SHP77 treated with DMSO at 0.1 percent for 48 hours (cell line): Measurements from ENCODE around the gene CCSER1.
"Not testable (repeated sequence)": the region's sequence is repeated elsewhere in the genome, so short reads cannot be mapped to it uniquely, and the experiment has no call there.

Experiments used
- DNase-seq: peaks from one replicate; lab custom pipeline; 2025; lab: John Stamatoyannopoulos, UW

The CCSER1 gene

DNA sequence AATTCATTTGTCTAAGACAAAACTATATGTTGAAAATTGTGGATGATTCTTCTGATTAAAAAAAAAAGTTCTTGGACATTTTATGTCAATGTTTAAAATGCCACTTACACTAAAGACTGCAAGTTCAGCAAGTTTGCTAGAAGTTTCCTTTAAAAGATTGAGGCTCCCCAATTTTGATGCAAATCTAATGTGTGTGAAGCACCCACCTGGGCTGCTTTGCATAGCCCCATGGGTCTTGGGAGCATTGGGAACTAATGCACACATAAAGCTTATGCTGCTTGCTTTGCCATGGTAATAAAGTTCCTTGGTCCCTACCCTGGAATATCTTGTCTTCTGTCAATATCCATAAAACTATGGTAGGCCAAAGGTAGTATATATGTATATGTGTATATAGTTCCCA is 1450.7 kb downstream of the CCSER1 start:
- DNase-seq = no peak

DNA sequence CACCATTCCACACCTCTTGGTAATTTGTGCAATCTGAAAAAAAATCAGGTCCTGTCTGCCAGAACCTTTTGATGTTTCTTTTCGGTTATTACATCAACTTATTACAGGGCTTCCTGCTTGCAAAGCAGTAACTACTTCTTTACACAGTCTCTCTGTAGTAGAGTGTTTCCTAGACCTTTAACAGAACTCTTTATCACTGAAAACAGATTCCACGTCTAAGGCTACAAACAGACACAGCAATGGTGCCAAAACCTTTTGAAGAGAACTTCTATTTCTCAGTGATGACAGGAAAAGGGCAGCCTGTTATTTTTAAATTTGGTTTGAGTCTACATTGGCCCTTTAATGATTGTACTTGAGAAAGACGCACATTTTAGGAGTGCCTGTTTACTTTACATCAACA is 1463.1 kb downstream of the CCSER1 start:
- no peak for DNase-seq

DNA sequence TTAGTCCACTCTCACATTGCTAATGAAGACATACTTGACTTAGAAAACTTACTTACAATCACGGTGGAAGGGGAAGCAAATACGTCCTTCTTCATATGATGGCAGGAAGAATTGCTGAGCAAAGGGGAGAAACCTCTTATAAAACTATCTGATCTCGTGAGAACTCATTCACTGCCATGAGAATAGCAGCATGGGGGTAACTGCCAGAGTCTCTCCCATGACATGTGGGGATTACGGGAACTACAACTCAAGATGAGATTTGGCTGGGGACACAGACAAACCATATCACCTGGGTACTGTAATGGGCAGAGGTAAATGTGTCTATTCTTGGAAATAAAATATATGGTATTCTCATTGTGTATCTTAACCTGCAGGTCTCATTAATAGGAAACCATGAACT is 1464.9 kb downstream of the CCSER1 start:
- DNase-seq = no peak

DNA sequence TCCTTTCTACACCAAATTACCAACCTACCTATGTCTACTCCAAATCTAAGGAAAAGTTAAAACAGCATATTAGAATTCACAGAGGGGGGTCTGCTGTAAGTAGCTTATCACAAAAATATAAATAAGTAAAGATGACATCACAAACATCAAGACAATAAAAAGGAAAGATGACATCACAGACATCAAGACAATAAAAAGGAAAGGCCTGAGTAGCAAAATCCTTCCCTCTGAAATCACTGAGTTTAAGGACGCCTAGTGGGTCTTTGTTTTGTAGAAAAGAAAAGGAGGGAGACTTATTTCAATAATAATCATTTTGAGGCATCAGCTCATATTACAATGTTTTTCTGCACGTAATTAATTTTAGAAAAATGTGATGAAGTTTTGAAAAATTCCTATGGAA is 1469.5 kb downstream of the CCSER1 start:
- no peak for DNase-seq

DNA sequence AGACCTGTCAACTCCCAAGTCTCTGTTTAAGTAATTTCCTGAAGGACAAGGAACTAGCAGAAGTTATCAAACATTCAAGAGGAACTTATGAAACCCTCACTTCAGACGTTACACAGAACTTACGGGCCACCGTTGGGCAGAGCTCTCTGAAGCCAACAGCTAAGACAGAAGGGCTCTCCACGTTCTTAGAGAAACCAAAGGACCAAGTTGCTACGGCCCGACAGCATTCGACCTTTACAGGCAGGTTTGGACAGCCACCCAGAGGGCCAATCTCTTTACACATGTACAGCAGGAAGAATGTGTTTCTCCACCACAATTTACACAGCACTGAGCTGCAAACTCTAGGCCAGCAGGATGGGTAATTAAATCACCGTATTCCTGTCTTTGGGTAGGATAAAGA is 1471.5 kb downstream of the CCSER1 start:
- no peak for DNase-seq

DNA sequence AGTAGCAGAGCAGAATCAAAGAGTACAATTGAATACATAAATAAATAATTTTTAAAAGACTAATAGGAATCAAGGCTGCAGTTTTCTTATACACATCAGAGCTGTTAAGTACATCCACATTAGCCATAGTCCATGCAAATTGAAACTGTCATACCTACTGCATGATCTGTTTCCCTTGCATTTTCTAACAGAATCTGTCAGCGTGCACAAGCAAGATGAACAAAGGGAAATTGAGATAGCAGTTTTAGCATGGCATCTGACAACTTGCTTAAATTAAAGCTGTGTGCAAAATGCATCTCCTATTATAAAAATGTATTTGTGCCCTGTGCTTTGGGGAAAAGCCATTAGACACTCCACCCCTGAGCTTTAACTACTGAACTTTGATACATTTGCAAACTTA is 1473.1 kb downstream of the CCSER1 start:
- no peak for DNase-seq

DNA sequence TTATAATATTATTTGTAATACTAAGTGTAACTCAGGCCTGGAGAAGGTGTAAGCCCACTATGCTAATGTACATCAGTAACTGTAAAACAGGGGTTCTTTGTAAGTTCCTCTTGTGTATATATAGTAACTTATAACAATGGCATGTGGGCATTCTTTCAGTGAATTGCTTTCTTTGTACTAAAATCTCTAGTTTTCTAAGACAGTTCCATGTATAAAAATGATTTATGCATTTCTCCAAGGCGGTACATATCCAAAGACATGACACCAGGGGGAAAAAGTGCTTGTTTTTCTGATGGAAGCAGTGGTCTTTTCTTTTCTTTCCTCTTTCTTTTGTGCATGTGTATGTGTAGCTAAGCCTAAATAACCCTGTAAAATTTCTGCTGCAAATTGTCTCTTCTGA is 1474.2 kb downstream of the CCSER1 start:
- no peak for DNase-seq

DNA sequence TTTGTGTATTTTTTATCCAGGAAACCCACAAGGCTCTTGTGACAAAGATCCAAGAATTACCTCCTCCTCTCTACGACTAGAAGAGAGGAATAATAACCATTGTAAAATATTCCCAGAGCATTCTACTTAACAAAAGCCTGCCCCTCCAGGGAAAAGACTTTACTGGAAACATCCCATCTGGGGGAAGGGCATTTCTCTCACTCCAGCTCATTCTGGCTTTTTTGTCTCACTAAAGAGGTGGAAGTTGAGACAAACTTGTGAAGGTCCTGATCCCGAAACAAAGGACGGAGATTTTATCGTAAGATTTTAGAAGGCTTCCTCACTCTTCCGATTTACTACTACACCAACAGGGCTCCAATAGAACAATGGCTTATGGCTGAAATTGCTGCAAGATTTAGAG is 1484.6 kb downstream of the CCSER1 start:
- no peak for DNase-seq

DNA sequence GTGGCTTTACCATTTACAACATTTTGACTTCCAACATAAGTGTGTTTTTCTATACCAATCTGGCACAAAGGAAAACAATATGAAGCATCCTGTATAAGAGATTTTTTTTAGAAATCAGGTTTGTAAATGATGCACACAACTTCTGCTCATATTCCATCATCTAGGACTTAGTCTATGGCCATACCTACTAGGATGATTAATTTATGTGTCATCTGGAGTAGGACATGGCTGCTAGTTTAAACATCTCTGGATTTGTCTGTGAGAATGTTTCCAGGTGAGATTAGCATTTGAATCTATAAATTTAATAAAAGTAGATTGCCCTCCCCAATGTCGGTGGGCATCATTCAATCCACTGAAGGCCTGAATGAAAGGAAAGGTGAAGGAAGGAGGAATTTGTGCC is 1493.8 kb downstream of the CCSER1 start:
- DNase-seq = no peak

DNA sequence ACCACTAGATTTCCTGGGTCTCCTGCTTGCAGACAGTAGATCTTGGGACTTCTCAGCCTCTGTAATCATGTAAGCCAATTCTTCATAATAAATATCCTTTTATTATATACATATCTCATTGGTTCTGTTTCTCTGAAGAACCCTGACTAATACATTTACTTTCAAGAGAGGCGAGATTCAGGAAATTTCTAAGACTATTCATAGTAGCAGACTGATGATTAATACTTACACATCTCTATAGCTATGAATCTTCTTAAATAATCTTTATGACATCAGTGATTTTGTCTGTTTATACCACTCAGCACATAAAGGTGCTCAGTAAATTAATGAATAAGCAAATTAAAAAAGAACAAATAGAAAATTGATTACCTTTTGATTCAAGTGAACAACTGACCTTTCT is 1494.3 kb downstream of the CCSER1 start:
- no peak for DNase-seq

DNA sequence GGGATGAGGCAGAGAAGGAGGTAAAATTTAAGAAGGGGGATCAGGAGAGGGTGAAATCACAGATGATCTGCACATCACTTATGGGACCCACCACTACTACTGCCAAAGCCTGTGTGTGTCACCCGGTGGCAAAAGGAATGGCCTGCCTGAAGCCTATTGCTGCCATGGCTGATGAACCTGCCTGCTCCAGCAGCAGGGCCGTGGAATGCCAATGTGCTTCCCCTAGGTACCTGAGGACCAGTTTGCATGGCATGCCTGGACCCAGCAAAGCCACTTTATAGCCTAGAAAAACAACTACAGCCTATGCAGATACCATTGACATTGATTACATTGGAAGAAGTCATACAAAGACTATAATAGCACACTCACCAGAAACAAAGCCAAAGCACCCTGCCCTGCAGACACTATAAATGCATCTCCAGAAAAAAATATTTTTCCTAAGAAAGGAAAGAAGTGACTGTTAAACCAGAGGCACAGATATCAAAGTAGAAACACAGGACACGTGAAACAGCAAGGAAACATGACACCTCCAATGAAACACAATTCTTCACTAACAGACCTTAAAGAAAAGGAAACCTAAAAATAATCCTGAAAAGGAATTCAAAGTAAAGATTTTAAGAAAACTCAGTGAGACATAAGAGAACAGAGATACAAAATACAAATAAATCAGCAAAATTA is 1495.9 kb downstream of the CCSER1 start:
- DNase-seq = no peak

DNA sequence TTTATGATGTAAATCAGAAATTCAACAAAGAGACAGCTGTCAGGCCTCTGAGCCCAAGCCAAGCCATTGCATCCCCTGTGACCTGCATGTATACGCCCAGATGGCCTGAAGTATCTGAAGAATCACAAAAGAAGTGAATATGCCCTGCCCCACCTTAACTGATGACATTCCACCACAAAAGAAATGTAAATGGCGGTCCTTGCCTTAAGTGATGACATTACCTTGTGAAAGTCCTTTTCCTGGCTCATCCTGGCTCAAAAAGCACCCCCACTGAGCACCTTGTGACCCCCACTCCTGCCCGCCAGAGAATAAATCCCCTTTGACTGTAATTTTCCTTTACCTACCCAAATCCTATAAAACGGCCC is 1496.4 kb downstream of the CCSER1 start:
- DNase-seq = not testable (repeated sequence)

DNA sequence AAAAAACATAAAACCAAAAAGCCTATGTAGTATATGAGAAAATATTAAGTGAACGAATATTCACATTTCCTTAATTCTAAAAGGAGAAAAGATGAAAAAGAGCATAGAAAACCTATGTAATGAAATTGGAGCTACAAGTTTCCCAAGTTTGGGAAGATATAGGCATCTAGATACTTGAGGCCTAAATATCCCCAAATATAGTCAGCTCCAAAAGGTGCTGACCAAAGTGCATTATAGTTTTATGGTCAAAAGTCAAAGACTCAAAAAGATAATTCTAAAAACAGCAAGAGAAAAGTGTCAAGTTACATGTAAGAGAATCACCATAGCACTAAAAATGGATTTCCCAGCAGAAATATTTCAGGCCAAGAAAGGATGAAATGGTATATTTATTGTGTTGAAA is 1502.9 kb downstream of the CCSER1 start:
- DNase-seq = no peak

DNA sequence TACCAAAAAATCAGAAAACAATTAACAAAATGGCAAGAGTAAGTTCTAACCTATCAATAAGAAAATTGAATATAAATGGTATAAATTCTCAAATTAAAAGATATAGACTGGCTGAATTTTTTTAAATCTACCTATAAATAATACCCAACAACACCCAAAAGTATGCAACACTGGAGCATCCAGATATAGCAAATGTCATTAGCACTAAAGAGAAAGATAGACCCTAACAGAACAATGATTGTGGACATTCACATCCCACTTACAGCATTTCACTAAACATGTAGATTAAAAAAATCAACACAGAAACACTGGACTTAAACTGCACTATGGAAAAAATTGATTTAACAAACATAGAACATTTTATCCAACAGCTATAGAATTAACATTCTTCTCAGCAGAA is 1503.6 kb downstream of the CCSER1 start:
- no peak for DNase-seq

DNA sequence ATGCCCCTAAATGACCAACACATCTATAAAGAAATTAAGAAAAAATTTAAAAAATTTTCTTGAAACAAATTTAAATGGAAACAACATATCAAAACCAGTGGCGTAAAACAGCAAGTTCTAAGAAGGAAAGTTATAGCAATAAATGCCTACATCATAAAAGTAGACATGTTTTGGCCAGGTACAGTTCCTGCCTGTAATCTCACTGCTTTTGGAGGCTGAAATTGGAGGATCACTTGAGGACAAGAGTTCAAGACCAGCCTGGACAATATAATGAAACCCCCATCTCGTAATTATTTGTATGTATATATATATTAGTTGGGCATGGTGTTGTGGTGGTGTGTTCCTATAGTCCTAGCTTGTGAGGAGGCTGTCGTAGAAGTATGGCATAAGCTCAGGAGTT is 1504.1 kb downstream of the CCSER1 start:
- DNase-seq = no peak

DNA sequence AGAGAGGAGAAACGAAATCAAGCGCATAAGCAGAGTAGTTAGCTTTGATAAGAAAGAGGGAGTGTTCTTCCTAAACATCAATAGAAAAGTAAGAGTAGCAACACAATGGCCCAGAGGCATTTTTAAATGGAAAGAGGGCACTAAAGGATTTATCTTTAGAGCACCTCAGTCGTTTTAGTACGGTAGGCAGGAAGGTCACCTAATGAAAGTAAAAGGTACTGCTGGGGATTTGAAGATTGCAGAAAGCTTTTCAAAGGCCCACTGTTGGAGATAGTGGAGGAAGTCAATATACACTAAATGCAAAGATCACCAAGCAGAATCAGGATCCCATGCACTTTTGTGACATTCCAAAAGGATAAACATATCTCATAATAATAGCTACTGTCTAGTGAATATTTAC is 1508.9 kb downstream of the CCSER1 start:
- no peak for DNase-seq
